Muscle of arm (tissue), 12 donors: ENCODE measurements around the gene KCNQ5. TPM values are rescaled to one million over a fixed set of nuclear protein-coding genes. Genes with fewer than 3 reads are reported as not detected.

ENCODE experiments used
- DNase-seq: peaks from one replicate; pipeline ENCODE4 v3.0.0-alpha.2; 2013
- polyA plus RNA-seq, 12 donors: library from polyadenylated mRNA; unstranded; fragments of 120-200 nt; gene quantifications; one replicate each; pipeline ENCODE4 v1.2.1, GENCODE V29; 2013; ENCODE audit not compliant: insufficient read length in 12 of 12

The KCNQ5 gene
- polyA plus RNA-seq, 12 donors: 0.36 to 2.4 (median 1.3) TPM; not detected in 1

DNA sequence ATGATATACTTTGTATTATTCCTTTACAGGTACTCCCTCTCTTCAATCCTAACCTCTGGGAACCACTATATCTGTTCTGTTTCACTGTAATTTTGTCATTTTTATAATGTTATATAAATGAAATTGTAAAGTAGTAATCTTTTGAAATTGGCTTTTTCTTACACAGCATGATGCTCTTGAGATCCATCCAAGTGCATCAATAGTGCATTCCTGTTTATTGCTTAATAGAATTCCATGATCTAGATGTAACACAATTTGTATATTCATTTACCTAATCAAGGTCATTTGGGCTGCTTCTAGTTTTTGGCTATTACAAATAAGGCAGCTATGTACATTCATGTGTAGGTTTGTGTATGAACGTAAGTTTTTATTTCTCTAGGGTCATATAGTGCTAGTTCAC, 428.8 kb downstream of the KCNQ5 start:
- DNase-seq: no peak

DNA sequence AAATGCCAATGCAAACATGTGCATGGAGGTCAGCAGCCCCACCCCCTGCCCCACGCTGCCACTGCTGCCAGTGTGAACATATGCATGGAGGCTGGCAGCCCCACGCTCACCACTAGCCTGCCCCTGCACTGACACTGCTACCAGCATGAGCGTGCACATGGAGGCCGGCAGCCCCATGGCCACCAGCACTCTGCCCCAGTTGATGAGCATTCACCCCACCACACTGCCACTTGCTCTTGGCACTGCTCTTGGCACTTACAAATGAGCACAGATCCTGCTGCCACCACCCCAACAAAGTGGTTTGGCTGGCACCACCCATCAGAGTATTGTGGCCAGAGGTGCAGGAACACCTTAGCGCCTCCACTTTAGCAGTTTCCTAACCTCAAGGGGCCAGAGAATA, 429.3 kb downstream of the KCNQ5 start:
- no peak for DNase-seq

DNA sequence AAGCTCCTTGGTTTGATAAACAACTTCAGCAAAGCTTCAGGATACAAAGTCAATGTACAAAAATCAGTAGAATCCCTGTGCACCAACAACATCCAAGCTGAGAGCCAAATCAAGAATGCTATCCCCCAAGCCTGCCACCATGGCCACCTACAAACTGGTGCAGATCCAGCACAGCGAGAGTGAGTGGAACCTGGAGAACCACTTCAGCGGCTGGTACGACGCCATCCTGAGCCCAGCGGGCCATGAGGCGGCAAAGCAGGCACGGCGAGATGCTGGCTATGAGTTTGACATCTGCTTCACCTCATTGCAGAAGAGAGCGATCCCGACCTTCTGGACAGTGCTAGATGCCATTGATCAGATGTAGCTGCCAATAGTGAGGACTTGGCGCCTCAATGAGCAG, 433.1 kb downstream of the KCNQ5 start:
- DNase-seq: no peak

DNA sequence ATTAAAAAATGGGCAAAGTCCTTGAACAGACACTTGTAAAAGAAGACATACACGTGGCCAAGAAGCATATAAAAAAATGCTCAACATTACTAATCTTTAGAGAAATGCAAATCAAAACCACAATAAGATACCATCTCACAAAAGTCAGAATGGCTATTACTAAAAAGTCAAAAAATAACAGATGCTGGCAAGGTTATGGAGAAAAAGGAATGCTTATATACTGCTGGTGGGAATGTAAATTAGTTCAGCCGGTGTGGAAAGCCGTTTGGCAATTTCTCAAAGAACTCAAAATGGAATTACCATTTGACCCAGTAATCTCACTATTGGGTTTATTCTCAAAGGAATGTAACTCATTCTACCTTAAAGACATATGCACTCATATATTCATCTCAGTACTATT, 436.9 kb downstream of the KCNQ5 start:
- DNase-seq: no peak

DNA sequence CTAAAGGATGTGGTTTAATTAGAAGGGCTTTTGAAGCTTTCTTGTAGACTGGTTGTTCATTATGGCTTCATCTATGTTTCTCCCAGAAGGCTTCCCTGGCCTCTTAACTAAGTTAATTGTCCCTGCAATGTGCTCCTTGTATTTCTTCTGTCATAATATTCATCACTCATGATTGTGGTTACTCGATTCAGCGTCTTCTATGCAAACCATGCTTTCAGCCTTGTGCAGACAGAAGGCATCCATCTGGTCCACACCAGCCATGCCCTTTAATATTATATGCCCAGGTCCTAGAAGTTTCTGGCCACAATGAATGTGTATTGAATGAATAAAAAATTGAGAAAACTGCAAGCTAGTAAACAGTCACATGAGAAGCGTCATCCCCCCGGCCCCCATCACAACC, 440.3 kb downstream of the KCNQ5 start:
- no peak for DNase-seq

DNA sequence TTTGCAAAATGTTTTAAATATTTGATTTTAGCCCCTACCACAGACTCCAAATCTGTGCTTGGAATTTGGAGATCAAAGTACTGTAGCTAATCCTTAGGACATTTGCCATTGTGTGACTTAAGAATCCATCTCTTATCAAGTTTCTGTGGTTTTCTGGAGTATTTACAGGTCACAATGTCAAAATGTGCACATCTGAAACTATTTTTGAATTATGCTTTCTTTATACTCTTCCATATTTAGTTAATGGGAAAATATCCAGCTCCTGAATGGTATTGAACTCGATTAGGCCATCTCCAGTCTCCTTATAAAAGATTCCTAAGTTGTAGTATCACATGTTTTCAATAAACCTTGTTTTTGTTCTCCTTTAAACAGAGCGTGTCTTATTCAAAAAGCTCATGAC, 441.0 kb downstream of the KCNQ5 start:
- DNase-seq: no peak

DNA sequence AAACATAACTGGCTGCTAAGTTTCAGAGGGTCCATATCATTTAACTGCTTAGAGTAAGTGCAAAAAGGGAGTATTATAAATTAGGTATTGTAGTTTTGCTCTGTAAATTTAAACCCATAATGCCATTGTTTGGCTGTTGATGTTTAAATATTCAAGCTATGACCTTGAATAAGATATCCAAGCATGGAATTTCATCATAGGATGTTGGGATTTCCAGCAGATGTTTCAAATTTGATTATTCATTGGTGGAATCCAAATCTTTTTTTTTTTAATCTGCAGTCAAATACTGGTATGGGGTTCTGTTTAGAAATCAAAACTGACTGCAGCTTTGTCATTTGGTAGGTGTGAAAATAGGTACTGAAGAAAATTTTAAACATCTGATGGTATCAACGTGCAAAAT, 442.4 kb downstream of the KCNQ5 start:
- DNase-seq: no peak

DNA sequence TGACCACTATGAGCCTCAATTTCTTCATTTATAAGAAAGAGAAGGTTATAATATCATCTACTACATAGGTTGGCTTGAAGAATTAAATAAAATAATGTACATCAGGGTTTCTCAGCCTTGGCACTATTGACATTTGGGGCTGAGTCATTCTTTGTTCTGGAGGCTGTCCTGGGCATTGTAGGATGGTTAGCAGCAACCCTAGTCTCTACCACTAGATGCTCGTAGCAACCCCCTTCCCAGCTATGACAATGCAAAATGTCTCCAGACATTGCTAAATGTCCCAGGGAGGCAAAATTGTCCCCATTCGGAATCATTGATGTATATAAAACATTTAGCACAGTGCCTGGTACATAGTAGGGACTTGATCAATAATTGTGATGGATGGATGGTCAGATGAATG, 451.4 kb downstream of the KCNQ5 start:
- no peak for DNase-seq

DNA sequence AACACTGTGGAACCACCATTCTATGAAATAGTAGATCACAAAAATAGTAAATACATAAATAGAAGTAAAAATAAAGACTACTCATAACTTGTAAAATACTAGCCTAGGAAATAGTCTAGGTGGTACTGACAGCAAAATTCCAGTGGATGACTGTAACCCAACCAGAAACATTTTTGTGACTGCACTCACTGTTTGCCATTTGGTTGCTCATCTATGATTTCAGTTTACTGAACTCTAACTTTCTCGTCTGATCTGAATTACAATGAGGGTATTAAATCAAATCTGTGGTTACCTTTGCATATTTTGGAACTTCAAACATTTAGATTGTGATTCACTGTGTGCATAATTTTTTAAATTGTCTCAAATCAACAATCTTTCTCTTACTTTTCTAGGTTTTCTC, 452.3 kb downstream of the KCNQ5 start:
- no peak for DNase-seq

DNA sequence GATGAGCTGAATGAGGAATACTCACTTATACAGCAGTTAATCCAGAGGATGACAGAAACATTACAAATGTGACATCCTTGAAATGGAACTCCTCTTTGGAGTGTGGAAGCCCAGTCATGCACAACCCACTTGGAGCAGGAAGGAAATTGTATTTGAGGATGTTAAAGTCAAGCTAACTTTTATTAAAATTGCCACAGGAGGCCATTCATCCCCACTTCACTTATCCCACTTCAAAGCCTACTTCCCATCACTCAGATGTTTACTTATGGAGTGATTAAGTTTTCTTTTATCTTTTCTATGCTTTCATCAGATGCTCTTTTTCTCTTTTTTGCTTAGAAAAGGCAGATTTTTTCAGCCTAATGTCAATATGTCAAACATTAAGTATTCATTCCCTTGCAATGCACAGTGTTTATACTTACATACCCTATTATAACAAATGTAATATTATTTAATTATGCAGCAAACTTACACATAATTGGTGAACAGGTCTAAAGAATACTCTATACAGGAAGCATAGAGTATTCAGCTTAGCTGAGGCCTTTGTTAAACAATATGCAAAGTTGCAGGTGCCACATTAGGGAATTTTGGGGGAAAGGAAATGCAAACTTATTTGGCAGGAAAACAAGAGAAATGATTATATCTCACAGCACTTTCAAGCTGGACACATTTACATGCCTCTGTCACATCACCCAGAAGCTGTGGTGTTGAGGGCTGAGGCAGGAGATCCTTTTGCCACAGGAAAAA, 454.5 kb downstream of the KCNQ5 start:
- no peak for DNase-seq

DNA sequence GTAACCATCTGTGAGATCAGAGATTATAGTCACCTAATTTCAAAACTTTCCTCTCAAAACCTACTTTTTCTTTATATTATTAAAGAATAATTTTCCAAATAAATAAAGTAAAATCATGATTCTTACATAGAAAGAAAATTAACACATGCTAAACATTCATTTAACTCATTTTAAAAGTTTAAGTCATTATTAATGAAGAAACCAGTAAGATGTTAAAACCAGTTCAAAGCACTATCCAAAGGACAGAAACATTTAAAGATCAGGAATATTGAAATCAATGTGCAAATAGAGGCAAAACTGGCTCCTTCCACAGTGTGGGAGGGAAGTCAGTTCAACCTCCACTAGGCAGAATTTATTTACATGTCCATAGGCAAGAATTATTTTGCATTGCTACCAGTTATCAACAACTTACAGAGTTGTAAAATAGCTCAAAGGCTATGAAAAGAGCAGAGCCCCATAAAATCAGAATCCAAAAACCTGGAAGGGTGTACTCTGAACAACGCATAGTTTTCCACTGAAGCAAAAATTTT, 456.5 kb downstream of the KCNQ5 start:
- no peak for DNase-seq

DNA sequence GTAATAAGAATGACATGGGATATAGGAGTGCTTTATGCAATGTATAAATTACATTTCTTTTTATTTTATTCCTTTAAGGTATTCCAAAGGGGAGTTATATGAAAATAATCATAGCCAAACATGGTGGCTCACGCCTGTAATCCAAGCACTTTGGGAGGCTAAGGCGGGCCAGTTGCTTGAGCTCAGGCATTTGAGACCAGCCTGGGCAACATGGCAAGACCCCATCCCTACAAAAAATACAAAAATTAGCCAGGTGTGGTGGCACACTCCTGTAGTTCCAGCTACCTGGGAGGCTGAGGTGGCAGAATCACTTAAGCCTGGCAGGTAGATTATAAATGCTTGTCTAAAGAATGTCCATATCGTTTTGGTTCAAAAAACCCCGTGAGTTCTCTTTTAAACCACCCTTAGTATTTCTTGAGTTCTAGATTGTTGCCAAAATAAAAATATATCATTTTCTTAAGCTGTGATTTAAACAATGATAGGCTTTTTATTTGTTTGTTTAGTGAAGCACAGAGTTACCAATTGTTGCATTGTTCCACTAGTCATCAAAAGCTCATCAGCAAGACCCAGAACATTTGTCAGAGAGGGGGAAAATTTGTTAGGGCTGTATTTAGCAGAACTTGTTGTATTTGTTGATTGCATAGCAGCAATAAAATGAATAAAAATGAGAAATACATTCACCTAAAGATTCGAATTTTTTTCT, 457.2 kb downstream of the KCNQ5 start:
- no peak for DNase-seq

DNA sequence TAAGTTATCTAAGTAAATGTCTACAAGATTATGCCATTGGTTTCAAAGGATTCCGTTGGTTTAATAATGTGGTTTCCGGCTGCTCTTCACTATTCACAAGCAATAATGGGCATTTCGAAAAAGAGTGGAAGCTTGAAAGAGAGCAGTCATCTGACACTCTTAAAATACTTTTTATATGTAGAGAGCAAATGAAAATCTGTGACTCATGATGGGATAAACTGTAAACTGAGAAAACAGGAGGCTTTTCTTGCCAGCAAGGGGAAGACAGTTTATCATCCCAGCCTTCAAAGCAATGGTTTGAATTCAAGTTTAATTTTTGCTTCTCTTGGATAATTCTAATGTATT, 457.7 kb downstream of the KCNQ5 start:
- no peak for DNase-seq

DNA sequence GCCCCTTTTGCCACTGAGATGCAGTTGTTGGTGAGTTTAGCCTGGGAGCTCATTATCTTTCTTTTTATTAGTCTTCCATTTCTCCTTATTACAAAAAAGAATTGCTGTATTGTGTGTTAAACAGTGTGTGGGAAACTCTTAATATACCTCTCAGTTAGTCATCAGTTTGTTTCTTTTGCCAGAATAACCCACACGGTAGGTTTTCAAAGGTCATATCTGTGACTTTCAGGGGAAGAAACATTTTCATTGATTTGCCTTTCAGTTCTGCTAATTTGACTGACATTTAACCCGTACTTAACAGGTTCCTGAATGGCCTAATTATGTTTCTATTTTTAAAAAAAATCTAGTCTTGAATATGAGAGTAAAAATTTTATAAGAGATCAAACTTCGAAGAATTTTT, 458.1 kb downstream of the KCNQ5 start:
- DNase-seq: no peak

DNA sequence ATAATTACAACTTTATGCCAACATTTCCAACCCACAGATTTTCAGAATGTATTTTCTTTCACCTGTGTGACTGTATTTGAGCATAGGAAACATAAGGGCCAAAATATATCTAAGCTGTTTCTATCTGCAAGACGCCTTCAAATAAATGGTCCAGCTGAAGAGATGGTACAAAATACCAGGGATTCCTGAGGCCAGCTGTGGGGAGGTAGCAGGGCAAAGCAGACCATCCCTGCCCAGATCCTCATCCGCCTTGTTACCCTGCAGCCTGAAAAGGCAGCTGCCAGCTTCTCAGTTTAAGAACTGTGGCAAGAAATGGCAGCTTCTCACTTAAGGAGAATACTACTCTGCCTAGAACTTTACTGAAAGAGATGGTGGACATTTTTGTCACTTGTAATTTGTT, 460.1 kb downstream of the KCNQ5 start:
- DNase-seq: no peak

DNA sequence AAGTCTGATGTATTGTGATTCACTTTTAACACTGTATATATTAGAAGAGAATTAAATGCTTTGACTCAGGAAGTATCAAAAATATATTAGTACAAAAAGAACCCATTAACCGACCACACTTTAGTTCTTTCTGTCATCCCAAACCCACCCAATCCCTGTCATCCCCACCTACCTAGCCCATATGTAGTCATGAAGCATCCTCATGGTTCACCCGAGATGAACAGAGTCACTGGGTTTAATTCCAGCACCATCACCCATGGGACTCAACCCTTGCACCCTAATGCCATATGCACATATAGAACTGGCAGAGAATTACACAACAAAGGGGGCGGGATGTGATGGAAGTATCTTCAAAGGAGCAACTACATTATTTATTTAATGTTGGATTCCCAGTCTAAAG, 462.0 kb downstream of the KCNQ5 start:
- no peak for DNase-seq

DNA sequence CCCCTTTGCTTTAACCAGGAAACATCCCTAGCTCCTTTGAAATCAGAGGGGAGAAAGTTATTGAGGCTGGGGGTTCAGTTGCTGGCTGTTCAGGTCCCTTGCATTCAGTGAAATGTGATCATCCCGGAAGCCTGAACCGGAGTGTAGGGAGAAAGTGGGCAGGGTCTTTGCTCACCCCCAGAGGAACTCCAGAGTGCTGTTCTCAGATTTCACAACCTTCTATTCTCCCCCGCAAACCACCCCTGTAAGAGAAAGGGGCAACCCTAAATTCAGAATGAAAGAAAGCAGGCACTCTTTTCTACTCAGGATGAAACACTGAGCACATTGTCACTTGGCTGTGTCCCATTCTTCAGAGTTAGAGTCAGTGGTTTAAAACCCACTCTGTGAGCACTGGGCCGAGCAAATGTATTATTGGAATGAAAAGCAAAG, 463.6 kb downstream of the KCNQ5 start:
- DNase-seq: no peak

DNA sequence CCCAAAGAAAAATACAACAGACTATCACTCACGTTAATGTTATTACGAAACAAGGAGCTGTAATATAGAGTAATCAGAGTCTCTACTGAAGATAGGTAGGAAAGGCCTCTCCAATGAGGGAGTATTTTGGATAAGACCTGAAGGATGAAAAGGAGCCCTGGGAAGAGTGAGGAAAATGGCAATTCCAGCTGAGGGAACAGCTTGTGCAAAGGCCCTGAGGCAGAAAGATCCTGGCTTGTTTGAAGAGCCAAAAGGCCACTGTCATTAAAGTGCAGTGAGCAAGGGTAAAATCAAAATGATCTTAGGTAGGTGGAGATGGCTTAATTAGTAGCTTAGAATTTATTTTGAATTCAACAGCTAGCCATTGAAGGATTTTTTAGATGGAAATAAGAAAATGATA, 464.9 kb downstream of the KCNQ5 start:
- no peak for DNase-seq

DNA sequence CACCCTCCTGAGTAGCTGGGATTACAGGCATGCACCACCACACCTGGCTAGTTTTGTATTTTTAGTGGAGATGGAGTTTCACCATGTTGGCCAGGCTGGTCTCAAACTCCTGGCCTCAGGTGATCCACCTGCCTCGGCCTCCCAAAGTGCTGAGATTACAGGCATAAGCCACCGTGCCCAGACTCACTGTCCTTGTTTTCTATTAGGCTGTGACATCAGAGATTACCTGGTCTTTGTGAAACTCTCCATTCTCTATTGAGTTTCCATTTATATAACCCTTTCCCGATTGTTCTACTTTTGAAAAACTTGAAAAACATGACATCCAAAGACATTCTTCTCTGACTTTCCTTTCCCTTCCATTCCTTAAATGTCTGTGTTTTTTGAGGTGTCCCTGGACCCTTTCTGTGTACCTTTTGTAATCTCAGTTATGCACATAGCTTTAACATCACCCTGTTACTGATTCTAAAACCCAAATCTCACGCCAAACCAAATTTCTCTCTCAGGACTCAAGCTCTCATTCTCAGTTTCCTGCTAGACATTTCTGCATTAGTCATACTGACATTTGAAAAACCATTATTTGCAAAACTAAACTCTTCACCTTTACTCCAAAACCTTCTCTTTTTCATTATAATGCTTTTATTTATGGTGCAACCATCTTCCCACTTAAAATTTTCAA, 466.4 kb downstream of the KCNQ5 start:
- no peak for DNase-seq

DNA sequence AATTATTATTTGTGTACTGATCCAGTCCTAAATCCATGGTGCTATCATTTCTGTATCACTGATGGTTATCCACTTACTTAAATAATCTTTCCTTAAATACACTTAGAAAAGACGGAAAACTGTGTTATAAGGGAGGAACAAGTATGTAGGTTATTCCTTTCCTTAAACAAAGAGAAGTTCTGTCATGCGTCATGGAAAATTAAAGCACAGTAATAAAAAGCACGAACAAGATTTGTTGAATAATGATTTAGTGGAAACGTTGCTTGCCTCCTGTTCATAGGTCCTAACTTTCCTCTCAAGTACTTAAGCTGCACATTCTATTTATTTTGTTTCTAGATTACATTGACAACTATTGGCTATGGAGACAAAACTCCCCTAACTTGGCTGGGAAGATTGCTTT, 483.1 kb downstream of the KCNQ5 start:
- DNase-seq: no peak

DNA sequence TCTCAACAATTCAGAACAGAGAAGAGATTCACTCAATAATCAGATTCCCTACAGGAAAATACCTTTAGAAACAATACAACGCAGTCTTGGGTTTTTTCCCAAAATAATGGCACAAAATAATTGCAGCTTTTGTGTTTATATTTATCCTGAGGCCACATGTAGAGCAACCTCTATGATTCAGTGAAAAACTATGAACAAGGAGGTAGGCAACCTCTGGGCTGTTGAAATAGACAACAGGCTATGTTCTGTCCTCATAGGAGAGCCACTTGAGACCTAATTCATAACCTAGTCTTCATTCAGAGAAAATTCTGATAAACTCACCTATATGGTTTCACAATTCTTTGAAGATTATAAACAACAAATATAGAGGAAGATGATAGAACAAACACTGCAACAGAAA, 485.2 kb downstream of the KCNQ5 start:
- DNase-seq: no peak

DNA sequence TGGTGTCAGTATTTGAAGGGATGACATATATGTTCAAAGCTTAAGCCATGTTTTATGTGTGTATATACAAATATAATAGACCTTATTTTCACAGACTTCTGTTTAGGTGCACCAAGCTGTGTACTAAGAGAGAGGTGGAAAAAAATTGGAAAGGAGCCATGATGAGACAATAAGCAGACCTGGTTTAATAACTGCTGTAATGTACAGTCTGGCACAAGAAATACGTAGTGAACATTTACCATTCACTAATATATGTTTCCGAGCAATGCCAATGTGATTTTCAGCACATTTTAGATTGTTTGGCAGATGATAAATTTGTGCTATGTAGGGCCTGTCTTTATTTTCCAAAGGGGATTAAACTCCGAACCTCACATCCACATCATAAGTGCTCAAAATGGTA, 487.1 kb downstream of the KCNQ5 start:
- no peak for DNase-seq

DNA sequence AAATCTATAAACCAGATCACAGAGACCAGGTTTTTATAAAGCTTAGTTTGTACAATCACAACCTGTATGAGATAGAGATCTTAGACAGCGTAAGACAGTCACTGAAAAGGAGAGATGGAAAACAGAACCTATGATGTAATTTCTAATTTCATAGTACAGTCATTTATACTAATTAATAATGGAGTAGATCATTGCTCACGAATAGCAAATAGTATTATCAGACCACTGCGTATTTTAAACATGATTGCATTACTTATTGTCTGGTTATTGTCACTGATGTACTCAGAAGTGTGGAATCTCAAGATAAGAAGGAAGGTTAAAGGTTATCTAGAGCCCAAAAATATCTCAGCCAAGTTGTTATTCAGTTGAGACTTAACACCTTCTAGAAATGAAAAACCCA, 487.8 kb downstream of the KCNQ5 start:
- DNase-seq: no peak
